ENCODE data around the gene COPE.

The COPE gene

GRCh38 chr19:18919086-18919899 lies at the start of gene COPE, which contains the start of gene DDX49:
Gene COPE, minus strand, starts transcription at chr19:18919387. Its CDS starts 39 bp downstream, at chr19:18919348.
Gene DDX49, plus strand, starts transcription at chr19:18919715. Its CDS starts 27 bp downstream, at chr19:18919742.
- H3K4me3 ChIP-seq (ENCODE audit: low read depth, low read length), result peak within 1 kb of the TSS; percentile 100
- TF ChIP-seq, protein P1, sequence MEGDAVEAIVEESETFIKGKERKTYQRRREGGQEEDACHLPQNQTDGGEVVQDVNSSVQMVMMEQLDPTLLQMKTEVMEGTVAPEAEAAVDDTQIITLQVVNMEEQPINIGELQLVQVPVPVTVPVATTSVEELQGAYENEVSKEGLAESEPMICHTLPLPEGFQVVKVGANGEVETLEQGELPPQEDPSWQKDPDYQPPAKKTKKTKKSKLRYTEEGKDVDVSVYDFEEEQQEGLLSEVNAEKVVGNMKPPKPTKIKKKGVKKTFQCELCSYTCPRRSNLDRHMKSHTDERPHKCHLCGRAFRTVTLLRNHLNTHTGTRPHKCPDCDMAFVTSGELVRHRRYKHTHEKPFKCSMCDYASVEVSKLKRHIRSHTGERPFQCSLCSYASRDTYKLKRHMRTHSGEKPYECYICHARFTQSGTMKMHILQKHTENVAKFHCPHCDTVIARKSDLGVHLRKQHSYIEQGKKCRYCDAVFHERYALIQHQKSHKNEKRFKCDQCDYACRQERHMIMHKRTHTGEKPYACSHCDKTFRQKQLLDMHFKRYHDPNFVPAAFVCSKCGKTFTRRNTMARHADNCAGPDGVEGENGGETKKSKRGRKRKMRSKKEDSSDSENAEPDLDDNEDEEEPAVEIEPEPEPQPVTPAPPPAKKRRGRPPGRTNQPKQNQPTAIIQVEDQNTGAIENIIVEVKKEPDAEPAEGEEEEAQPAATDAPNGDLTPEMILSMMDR (IDR thresholded peaks at IDR 0.05; ENCODE audit: control insufficient read depth, extremely low read depth, insufficient read depth), result no peak
- peak; percentile 100 for DNase-seq (ENCODE audit: low read depth)

DNA sequence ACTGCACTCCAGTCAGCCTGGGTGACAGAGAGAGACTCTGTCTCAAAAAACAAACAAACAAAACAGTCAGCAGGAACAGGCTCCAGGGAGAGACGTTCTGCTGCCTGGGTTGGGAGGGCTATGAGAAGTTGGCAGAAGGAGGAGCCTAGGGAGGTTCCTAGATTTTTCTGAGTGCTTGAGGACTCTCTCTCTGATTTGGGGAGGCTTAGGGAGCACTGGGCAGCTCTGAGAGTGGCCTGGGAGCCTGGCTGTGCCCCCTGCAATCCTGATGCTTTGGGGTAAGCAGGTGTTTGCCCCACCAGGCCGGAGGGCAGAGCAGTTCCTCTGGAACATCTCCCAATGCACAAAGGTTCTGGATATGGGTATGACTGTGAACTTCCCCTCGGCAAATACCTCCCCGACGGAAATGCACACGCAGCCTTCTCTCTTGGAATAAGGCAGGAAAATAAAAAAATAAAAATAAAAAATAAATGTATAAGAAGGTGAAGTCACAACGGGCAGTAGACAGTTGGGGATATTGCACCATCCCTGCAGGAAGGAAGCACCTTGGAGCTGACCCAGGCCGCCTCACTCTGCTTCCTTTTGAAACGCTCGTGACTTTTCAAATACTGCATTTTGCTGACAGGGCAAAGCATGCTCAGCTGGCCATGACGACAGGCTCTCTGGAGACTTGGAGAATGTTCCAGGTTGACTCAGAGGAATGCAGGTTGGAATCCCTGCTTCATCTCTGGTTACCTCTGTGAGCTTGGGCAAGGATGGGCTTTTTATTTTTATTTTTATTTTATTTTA lies 48.4 kb upstream of the COPE start:
- DNase-seq (ENCODE audit: low read depth), result peak; percentile 65
- TF ChIP-seq, protein P1 (IDR thresholded peaks at IDR 0.05; ENCODE audit: control insufficient read depth, extremely low read depth, insufficient read depth), result no peak
- H3K4me3 ChIP-seq (ENCODE audit: low read depth, low read length), result no peak overlapping the region

DNA sequence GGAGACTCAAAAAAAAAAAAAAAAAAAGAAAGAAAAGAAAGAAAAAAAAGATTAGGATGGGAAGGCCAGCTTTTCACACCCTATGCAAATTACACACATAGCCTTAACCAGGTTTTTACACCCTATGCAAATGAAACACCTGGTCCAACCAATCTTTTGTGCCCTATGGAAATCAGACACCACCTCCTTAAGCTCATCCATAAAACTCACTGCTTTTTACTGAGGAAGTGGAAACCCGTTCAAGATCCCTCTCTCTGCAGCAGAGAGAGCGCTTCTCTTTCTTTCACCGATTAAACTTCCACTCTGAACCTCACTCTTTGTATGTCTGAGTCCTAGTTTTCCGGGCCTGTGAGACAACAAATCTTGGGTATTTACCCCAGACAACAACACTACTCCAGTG lies 47.1 kb upstream of the COPE start:
- DNase-seq (ENCODE audit: low read depth), result no peak
- TF ChIP-seq, protein P1 (IDR thresholded peaks at IDR 0.05; ENCODE audit: control insufficient read depth, extremely low read depth, insufficient read depth), result no peak
- no peak overlapping the region for H3K4me3 ChIP-seq (ENCODE audit: low read depth, low read length)

GRCh38 chr19:18964121-18964520 lies 44.9 kb upstream of the COPE start:
- TF ChIP-seq, protein P1 (IDR thresholded peaks at IDR 0.05; ENCODE audit: control insufficient read depth, extremely low read depth, insufficient read depth), result no peak
- no peak overlapping the region for H3K4me3 ChIP-seq (ENCODE audit: low read depth, low read length)
- DNase-seq (ENCODE audit: low read depth), result no peak

- DNase-seq (ENCODE audit: low read depth), result no peak
- TF ChIP-seq, protein P1 (IDR thresholded peaks at IDR 0.05; ENCODE audit: control insufficient read depth, extremely low read depth, insufficient read depth), result no peak
- no peak overlapping the region for H3K4me3 ChIP-seq (ENCODE audit: low read depth, low read length)
Observed at GRCh38 chr19:18961767-18962620, 42.8 kb upstream of the COPE start.

GRCh38 chr19:18960370-18960769 lies 41.2 kb upstream of the COPE start:
- TF ChIP-seq, protein P1 (IDR thresholded peaks at IDR 0.05; ENCODE audit: control insufficient read depth, extremely low read depth, insufficient read depth), result no peak
- H3K4me3 ChIP-seq (ENCODE audit: low read depth, low read length), result no peak overlapping the region
- DNase-seq (ENCODE audit: low read depth), result no peak

All from LNCaP clone FGC (cell line).